ENCODE results near the gene PTBP3. TPM values are rescaled to one million over a fixed set of nuclear protein-coding genes. Genes with fewer than 3 reads are reported as not detected.

PTBP3 gene
- total and polyA plus RNA-seq, 2 of the 13 experiments (the other 11 are each of a cell fraction or from before 2014, with no cell fraction given) = 52.8 to 61.1 TPM

DNA sequence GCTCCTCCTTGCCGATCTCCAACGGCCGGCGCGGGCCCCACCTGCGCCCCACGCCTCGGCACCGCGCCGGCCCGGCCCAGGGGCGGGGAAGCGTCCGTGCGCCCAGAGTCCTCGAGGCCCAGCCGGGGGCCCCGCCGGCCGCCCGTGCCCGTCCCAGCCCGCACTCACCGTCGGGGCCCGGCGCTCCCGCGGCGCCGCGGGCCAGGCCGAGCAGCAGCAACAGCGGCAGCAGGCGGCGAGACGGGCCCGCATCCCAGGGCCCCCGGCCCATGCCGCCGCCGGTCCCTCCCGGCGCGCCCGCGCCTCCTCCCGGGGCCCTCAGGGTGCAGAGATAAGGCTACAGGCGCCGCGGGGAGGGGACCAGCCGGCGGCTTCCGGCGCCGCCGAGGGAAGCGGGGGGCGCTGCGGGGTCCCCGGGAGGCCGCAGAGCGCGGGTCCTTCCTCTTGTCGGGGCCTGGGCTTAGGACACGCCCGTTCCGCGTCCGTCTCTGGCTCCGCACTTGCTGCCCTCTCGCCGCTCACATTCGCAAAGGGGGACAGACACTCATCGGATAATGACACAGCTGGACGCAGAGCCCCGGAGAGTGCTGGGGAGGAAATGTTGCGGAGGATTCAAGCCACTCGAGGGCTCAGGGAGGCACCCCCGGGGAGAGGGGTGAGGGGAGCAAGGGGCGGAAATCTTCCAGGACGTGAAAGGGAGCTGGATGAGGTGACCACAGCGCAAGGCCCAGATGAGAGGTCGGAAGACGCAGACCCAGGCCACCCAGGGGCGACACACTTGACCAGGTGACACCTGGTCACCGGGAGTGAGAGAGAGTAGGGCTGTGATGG is 158.2 kb downstream of the PTBP3 start, which contains the start of gene SUSD1 (continued):
- TF ChIP-seq, protein P1, sequence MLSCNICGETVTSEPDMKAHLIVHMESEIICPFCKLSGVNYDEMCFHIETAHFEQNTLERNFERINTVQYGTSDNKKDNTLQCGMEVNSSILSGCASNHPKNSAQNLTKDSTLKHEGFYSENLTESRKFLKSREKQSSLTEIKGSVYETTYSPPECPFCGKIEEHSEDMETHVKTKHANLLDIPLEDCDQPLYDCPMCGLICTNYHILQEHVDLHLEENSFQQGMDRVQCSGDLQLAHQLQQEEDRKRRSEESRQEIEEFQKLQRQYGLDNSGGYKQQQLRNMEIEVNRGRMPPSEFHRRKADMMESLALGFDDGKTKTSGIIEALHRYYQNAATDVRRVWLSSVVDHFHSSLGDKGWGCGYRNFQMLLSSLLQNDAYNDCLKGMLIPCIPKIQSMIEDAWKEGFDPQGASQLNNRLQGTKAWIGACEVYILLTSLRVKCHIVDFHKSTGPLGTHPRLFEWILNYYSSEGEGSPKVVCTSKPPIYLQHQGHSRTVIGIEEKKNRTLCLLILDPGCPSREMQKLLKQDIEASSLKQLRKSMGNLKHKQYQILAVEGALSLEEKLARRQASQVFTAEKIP (CRISPR knock-in tag; IDR thresholded peaks at IDR 0.05; ENCODE audit: borderline replicate concordance) = no peak
- no peak for TF ChIP-seq ELF1 (CRISPR knock-in tag; IDR thresholded peaks at IDR 0.05)
- no peak for TF ChIP-seq ZNF264 (CRISPR knock-in tag; IDR thresholded peaks at IDR 0.05)
- TF ChIP-seq ZNF75D (CRISPR knock-in tag; IDR thresholded peaks at IDR 0.05; ENCODE audit: borderline replicate concordance) = no peak
- TF ChIP-seq, protein P2, sequence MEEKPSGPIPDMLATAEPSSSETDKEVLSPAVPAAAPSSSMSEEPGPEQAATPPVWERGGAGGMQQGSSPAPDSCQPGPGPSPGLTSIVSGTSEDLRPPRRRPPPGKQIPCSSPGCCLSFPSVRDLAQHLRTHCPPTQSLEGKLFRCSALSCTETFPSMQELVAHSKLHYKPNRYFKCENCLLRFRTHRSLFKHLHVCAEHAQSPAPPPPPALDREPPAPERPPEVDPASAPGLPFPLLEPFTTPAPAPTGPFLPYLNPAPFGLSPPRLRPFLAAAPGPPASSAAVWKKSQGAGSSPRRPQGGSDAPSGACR (CRISPR knock-in tag; IDR thresholded peaks at IDR 0.05) = no peak; the same call in 1 of the 2 replicates
- TF ChIP-seq, protein P3, sequence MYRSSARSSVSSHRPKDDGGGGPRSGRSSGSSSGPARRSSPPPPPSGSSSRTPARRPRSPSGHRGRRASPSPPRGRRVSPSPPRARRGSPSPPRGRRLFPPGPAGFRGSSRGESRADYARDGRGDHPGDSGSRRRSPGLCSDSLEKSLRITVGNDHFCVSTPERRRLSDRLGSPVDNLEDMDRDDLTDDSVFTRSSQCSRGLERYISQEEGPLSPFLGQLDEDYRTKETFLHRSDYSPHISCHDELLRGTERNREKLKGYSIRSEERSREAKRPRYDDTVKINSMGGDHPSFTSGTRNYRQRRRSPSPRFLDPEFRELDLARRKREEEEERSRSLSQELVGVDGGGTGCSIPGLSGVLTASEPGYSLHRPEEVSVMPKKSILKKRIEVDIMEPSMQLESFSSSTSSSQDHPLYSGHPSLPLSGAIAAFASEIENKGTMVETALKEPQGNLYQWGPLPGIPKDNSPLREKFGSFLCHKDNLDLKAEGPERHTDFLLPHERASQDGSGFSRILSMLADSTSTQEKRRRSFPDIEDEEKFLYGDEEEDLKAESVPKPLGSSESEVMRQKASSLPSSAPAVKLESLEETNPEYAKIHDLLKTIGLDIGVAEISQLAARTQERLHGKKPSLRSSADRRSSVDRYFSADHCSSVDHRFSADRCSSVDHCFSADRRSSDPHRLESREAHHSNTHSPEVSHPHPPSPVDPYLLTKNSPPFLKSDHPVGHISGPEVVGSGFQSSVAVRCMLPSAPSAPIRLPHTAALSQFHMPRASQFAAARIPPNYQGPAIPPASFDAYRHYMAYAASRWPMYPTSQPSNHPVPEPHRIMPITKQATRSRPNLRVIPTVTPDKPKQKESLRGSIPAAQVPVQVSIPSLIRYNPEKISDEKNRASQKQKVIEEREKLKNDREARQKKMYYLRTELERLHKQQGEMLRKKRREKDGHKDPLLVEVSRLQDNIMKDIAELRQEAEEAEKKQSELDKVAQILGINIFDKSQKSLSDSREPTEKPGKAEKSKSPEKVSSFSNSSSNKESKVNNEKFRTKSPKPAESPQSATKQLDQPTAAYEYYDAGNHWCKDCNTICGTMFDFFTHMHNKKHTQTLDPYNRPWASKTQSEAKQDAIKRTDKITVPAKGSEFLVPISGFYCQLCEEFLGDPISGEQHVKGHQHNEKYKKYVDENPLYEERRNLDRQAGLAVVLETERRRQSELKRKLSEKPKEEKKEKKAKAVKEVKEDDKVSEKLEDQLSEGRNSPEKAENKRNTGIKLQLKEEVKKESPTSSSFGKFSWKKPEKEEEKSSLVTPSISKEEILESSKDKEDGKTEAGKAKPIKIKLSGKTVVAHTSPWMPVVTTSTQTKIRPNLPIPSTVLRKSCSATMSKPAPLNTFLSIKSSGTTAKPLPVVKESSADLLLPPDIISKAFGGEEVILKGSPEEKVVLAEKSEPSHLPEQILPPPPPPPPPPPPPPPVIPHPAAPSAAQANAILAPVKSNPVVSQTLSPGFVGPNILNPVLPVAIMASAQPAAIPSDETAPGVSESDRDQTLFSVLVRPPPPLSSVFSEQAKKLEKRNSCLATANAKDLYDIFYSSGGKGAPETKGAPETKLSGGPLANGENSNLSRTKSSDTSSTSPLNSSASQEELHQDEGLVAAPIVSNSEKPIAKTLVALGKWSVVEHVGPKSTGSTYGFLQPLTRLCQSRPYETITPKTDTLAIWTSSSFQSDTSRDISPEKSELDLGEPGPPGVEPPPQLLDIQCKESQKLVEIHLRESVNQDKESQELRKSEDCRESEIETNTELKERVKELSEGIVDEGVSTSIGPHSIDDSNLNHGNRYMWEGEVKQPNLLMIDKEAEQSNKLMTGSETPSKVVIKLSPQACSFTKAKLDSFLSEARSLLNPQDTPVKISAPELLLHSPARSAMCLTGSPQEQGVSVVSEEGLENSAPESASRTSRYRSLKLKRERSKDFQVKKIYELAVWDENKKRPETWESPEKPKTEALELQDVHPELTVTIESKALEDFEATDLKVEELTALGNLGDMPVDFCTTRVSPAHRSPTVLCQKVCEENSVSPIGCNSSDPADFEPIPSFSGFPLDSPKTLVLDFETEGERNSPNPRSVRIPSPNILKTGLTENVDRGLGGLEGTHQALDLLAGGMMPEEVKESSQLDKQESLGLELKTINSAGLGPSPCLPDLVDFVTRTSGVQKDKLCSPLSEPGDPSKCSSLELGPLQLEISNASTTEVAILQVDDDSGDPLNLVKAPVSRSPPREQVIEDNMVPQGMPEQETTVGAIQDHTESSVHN (CRISPR knock-in tag; IDR thresholded peaks at IDR 0.05) = no peak
- TF ChIP-seq CHD4 (IDR thresholded peaks at IDR 0.05; ENCODE audit: borderline replicate concordance, low read length) = no peak
- peak; percentile 65; the same call in 1 of the 2 replicates for TF ChIP-seq ZNF572 (CRISPR knock-in tag; IDR thresholded peaks at IDR 0.05)
- no peak for TF ChIP-seq ZNF629 (CRISPR knock-in tag; conservative IDR thresholded peaks at IDR 0.05)
- no peak for TF ChIP-seq KMT2B (CRISPR knock-in tag; IDR thresholded peaks at IDR 0.05)
- TF ChIP-seq, protein P4, sequence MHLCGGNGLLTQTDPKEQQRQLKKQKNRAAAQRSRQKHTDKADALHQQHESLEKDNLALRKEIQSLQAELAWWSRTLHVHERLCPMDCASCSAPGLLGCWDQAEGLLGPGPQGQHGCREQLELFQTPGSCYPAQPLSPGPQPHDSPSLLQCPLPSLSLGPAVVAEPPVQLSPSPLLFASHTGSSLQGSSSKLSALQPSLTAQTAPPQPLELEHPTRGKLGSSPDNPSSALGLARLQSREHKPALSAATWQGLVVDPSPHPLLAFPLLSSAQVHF (CRISPR knock-in tag; IDR thresholded peaks at IDR 0.05) = 0 out of 2 replicates have a peak, but pooled peaks have one; percentile 63
- no peak; the same call in 1 of the 2 replicates for TF ChIP-seq KMT2A (CRISPR knock-in tag; IDR thresholded peaks at IDR 0.05)
- no peak for TF ChIP-seq TARDBP (CRISPR knock-in tag; IDR thresholded peaks at IDR 0.05)
- TF ChIP-seq, protein P5, sequence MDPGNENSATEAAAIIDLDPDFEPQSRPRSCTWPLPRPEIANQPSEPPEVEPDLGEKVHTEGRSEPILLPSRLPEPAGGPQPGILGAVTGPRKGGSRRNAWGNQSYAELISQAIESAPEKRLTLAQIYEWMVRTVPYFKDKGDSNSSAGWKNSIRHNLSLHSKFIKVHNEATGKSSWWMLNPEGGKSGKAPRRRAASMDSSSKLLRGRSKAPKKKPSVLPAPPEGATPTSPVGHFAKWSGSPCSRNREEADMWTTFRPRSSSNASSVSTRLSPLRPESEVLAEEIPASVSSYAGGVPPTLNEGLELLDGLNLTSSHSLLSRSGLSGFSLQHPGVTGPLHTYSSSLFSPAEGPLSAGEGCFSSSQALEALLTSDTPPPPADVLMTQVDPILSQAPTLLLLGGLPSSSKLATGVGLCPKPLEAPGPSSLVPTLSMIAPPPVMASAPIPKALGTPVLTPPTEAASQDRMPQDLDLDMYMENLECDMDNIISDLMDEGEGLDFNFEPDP (CRISPR knock-in tag; conservative IDR thresholded peaks at IDR 0.05) = no peak
- TF ChIP-seq CREB1 (IDR thresholded peaks at IDR 0.05) = no peak
- TF ChIP-seq CREB1 (CRISPR knock-in tag; IDR thresholded peaks at IDR 0.05) = no peak
- no peak for TF ChIP-seq MTF2 (CRISPR knock-in tag; IDR thresholded peaks at IDR 0.05; ENCODE audit: borderline replicate concordance)
